K562 (cell line): ENCODE measurements around the gene PTPRR. TPM values are rescaled to one million over a fixed set of nuclear protein-coding genes. Genes with fewer than 3 reads are reported as not detected.
A peak's percentile ranks its signal among the peaks of the same experiment; 100 is the strongest.

ENCODE experiments used
- CEBPB ChIP-seq: fragments of 450-650 bp; IDR thresholded peaks from 2 replicates; pipeline ENCODE4 v1.6.1; 2016; ENCODE audit warnings: missing genetic modification characterization, missing compliant biosample characterization
- CTBP1 ChIP-seq: fragments of 450-650 bp; IDR thresholded peaks from 2 replicates; pipeline ENCODE4 v1.6.1; 2016; ENCODE audit warnings: borderline replicate concordance
- CXXC5 ChIP-seq: fragments of 250-450 bp; sonication (Bioruptor Pico); IDR thresholded peaks from 2 replicates; pipeline ENCODE4 v1.8.0; 2022; ENCODE audit warnings: inconsistent platforms, mild to moderate bottlenecking, moderate library complexity
- ILF3 ChIP-seq: fragments of 450-650 bp; IDR thresholded peaks from 2 replicates; pipeline ENCODE4 v1.6.1; 2018; ENCODE audit warnings: antibody characterized with exemption, mild to moderate bottlenecking, moderate library complexity, borderline replicate concordance
- JUND ChIP-seq, 2 experiments: IDR thresholded peaks; 2 replicates in 1 of 2; 3 replicates in 1 of 2; pipeline ENCODE4 v1.6.1; 2011; ENCODE audit warnings: borderline replicate concordance in 2 of 2, low read depth in 2 of 2, low read length in 2 of 2, improper control_type of control experiment in 1 of 2, missing biosample characterization in 1 of 2, missing genetic modification characterization in 1 of 2, missing genetic modification reagents in 1 of 2
- L3MBTL2 ChIP-seq: fragments of 450-650 bp; IDR thresholded peaks from 2 replicates; pipeline ENCODE4 v1.6.1; 2016; ENCODE audit warnings: mild to moderate bottlenecking, moderate library complexity
- MGA ChIP-seq: fragments of 450-650 bp; IDR thresholded peaks from 2 replicates; pipeline ENCODE4 v1.6.1; 2016; ENCODE audit warnings: mild to moderate bottlenecking, moderate library complexity
- NR4A1 ChIP-seq, 2 experiments: fragments of 250-450 bp in 1 of 2; fragments of 450-650 bp in 1 of 2; sonication (Bioruptor Pico) in 1 of 2; IDR thresholded peaks; 2 replicates each; pipeline versions ENCODE4 v1.4.0 to v1.6.1; 2016 to 2020; ENCODE audit warnings: mild to moderate bottlenecking in 2 of 2, missing compliant biosample characterization in 1 of 2, missing genetic modification characterization in 1 of 2, moderate library complexity in 1 of 2
- RNF2 ChIP-seq: sonication (generic); IDR thresholded peaks from 2 replicates; pipeline ENCODE4 v1.6.1; 2016
- SAFB ChIP-seq: fragments of 200-400 bp; formaldehyde crosslinking; IDR thresholded peaks from 2 replicates; pipeline ENCODE4 v1.6.1; 2017; ENCODE audit warnings: low read depth, low read length, borderline replicate concordance
- SMARCE1 ChIP-seq: fragments of 450-650 bp; IDR thresholded peaks from 2 replicates; pipeline ENCODE4 v1.7.1; 2016; ENCODE audit warnings: mild to moderate bottlenecking
- TRIM24 ChIP-seq, 2 experiments: fragments of 450-650 bp; IDR thresholded peaks; 2 replicates each; pipeline ENCODE4 v1.6.1; 2016
- ZNF121 ChIP-seq: sonication (generic); formaldehyde crosslinking; conservative IDR thresholded peaks from 2 replicates; pipeline ENCODE4 v1.8.0; 2022; ENCODE audit warnings: missing genetic modification reagents
- ZNF124 ChIP-seq: sonication (generic); formaldehyde crosslinking; IDR thresholded peaks from 2 replicates; pipeline ENCODE4 v1.8.1; 2022; ENCODE audit warnings: missing genetic modification reagents
- ZNF175 ChIP-seq: fragments of 200-800 bp; sonication (Bioruptor generic); IDR thresholded peaks from 2 replicates; pipeline ENCODE4 v1.6.1; 2016; ENCODE audit warnings: low read depth, mild to moderate bottlenecking, missing genetic modification characterization, missing compliant biosample characterization
- ZNF431 ChIP-seq: sonication (generic); formaldehyde crosslinking; IDR thresholded peaks from 2 replicates; pipeline ENCODE4 v1.8.0; 2022; ENCODE audit warnings: mild to moderate bottlenecking, missing genetic modification reagents
- ZNF589 ChIP-seq: fragments of 200-800 bp; sonication (Bioruptor generic); IDR thresholded peaks from 2 replicates; pipeline ENCODE4 v1.6.1; 2016; ENCODE audit warnings: low read depth, missing genetic modification characterization, missing compliant biosample characterization
- ZNF766 ChIP-seq: fragments of 200-800 bp; sonication (Bioruptor generic); conservative IDR thresholded peaks from 2 replicates; pipeline ENCODE4 v1.6.1; 2016; ENCODE audit warnings: missing genetic modification characterization, missing compliant biosample characterization
- polyA plus RNA-seq, 8 experiments: library from polyadenylated mRNA; depleted of rRNA in 4 of 8; stranded (reverse) in 5 of 8; unstranded in 3 of 8; fragments of >200 nt; fragmentation: Nextera tagmentation in 2 of 8; fragmentation: Illumina TruSeq in 1 of 8; extraction: Ambion mirVana in 2 of 8; extraction: Trizol in 1 of 8; gene quantifications; 2 replicates each; pipeline versions ENCODE4 v1.2.1 to v1.2.3, GENCODE V29; 2011 to 2014; ENCODE audit warnings: inconsistent platforms in 1 of 8, missing spikeins in 1 of 8
- total RNA-seq, 7 experiments: library from RNA; depleted of rRNA in 6 of 7; stranded (reverse); fragments of >200 nt in 6 of 7; fragmentation: Illumina TruSeq in 2 of 7; extraction: Trizol in 2 of 7; gene quantifications; 2 replicates each; pipeline versions ENCODE4 v1.2.1 to v1.2.3, GENCODE V29; 2011 to 2021; ENCODE audit warnings: low replicate concordance in 1 of 7

Gene PTPRR
- total and polyA plus RNA-seq, 9 of the 15 experiments (the other 6 are each of a cell fraction or from before 2014, with no cell fraction given) = 6.6 to 41.7 (median 12.3) TPM

- TF ChIP-seq ZNF766 = peak; percentile 60; the same call in 1 of the 2 replicates
- no peak for TF ChIP-seq CTBP1
- peak; percentile 79 for TF ChIP-seq L3MBTL2
- TF ChIP-seq ILF3 = no peak
- TF ChIP-seq SAFB = no peak
- 0 out of 2 replicates have a peak, but pooled peaks have one; percentile 20 for TF ChIP-seq JUND (IDR thresholded peaks at IDR 0.05; ENCODE audit: borderline replicate concordance, low read depth, low read length)
- no peak for TF ChIP-seq JUND (tag; IDR thresholded peaks at IDR 0.05; ENCODE audit: borderline replicate concordance, low read depth, low read length)
- peak; percentile 56 for TF ChIP-seq CXXC5 (CRISPR knock-in tag)
- TF ChIP-seq MGA = peak; percentile 73
- peak; percentile 70; the same call in 1 of the 2 replicates for TF ChIP-seq ZNF589 (CRISPR knock-in tag)
- no peak for TF ChIP-seq ZNF124 (CRISPR knock-in tag)
- TF ChIP-seq ZNF431 (CRISPR knock-in tag) = no peak
- no peak for TF ChIP-seq NR4A1 (CRISPR knock-in tag; IDR thresholded peaks at IDR 0.05)
- TF ChIP-seq NR4A1 (tag; IDR thresholded peaks at IDR 0.05) = no peak
- TF ChIP-seq TRIM24 (IDR thresholded peaks at IDR 0.05) = peak; percentile 75 to 81; a peak in 2 of 4 replicates
- no peak for TF ChIP-seq RNF2
- peak; percentile 85 for TF ChIP-seq ZNF175 (CRISPR knock-in tag)
- no peak for TF ChIP-seq ZNF121
- TF ChIP-seq SMARCE1 = no peak
- peak; percentile 81 for TF ChIP-seq CEBPB (tag)
Measured at GRCh38 chr12:70590549-70591226, 329.9 kb downstream of the PTPRR start (continued).
